HG03103 (cell line): ENCODE results near the gene SCN2A.
"Not testable (repeated sequence)": the region's sequence is repeated elsewhere in the genome, so short reads cannot be mapped to it uniquely, and the experiment has no call there.

ENCODE experiments used
- ATAC-seq: cut with Tn5 transposase; IDR thresholded peaks from one replicate; pipeline ENCODE4 v1.9.1; 2021; ENCODE audit warnings: low read depth; ENCODE audit not compliant: unreplicated experiment

Gene SCN2A

GRCh38 chr2:165307317-165307716 lies 68.1 kb downstream of the SCN2A start:
- ATAC-seq = no peak

- ATAC-seq = no peak
These were observed 72.7 kb downstream of the SCN2A start for GRCh38 chr2:165311949-165312348.

DNA sequence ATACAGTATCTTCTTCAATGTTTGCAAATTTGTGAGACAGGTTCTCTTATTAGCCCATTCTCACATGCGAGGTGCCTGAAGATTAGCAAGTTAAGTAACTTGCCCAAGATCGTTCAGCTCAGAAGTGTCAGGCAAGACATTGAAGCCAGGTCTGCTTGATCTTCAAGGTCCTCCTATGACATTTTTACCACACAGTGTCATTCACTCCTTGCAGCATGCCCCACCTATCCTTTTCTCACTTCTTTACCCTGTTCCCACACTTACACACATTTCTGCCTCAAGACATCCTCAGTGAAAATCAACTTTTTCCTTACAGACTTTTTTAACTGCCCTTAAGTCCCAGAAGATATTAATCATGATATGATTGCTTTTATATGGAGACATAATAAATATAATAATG lies 73.8 kb downstream of the SCN2A start:
- ATAC-seq = no peak

GRCh38 chr2:165313509-165313908 lies 74.3 kb downstream of the SCN2A start:
- no peak for ATAC-seq

DNA sequence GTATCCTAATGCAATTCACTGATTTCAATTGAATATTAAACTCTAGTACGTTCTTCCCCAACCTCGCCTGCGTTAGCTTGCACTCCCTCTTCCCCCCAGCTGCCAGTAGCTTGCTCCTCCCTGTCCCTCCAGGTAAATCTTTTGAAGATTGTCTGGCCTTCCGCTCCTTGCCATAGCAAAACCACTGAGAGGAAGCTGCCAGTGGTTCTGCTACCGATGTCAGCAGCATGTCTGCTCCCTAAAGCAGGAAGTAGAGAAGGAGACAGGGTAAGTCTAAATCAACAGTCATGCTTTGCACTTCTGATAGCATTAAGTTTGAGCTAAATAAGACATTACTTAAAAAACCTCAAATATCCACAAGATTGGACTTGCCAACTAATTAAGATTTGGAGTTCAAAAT lies 89.1 kb downstream of the SCN2A start:
- no peak for ATAC-seq

DNA sequence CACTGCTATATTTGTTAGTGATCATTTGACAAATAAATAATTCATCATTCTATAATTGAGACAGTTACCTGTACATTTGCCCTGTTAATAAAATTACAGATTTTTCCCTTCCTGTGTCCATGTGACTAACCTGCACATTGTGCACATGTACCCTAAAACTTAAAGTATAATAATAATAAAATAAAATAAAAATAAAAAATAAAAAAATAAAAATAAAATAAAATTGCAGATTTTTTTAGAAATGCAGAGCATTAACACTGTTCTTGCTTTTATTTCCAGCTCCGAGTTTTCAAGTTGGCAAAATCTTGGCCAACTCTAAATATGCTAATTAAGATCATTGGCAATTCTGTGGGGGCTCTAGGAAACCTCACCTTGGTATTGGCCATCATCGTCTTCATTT lies 105.1 kb downstream of the SCN2A start:
- not testable (repeated sequence) for ATAC-seq

DNA sequence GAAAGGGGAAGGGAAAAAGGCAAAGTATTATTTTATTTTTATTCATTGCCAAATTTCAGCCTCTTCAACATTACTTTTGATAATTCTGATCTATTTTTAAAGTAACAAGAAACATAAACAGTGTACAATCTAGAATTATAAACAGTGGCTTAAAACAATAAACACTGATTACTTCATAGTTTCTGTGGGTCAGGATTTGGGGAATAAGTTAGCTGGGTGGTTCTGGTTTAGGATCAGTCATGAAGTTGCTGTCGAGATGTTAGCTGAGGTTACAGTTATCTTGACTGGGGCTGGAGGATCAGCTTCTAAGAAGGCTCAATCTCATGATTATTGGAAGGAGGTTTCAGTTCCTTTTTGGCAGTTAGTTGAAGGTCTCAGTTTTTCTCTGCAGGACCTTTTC lies 109.2 kb downstream of the SCN2A start:
- no peak for ATAC-seq

GRCh38 chr2:165349181-165349580 lies 110.0 kb downstream of the SCN2A start:
- ATAC-seq = no peak

DNA sequence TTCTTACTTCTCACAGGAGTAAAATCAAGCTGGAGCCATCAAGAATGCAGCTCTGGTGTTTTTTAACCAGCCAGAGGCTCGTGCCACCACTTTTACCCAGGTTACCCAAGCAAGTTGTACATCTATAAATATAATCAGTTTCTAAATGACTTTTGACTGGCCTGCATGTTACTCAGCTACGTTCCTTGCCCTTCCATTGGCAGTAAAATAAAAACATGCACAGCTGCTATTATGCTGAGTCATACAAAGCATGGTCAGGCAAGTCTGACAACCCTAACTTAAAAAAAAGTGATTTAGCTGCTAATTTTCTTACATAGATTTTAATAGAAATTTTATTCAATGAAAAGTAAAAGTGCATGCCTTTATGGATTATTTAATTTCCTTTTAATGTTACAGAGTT lies 118.5 kb downstream of the SCN2A start:
- ATAC-seq = peak; percentile 66

DNA sequence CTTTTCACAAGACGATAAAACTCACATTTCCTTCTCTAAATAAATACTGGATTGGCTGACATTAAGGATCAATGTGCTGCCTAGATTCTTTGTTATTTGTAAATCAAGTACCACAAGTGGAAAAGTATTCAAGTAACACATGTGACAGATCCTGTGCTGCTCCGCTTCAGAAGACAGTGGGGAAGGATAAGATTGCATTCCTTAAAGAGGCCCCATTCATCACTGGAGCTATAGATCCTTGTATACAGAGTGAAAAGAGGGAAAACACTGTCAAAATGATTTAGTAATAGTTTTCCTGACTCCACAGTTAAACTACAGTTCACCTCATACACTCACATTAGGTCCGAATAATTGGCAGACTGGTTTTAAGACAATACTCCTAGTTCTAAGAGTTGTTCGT lies 122.3 kb downstream of the SCN2A start:
- no peak for ATAC-seq

DNA sequence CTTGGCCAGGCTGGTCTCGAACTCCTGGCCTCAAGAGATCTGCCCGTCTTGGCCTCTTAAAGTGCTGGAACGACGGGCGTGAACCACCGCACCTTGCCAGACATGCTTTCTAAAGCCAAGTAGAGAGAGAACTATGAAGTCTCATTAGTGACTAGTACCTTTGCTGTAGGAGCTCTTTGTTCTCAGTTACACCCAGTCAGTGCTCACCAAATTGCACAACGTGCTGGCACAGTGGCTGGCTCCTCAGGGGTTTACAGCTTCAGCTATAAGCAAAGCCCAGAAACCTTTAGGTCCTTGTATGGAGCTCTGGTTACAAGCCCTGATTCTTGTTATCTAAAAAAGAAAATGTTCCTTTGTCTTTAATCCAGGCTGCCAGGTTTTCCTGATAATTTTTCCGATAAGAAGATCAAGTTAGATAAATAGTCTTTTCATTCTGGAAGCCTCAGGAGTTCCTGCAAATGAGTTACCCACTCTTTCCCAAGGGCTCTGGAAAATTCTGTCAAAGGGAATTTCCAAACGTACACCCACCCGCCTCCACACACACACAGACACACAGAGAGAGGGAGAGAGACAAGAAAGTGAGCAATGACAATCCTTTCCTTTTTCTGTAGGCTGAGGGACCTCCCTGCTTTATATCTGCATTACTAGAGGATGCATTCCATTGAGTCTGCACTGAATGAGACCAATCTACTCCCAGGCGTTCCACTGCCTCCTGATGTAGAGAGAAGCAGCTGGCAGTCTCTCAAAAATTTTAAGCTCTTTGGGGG lies 130.1 kb downstream of the SCN2A start:
- no peak for ATAC-seq

- no peak for ATAC-seq
These were observed 130.7 kb downstream of the SCN2A start for GRCh38 chr2:165369898-165370296.

DNA sequence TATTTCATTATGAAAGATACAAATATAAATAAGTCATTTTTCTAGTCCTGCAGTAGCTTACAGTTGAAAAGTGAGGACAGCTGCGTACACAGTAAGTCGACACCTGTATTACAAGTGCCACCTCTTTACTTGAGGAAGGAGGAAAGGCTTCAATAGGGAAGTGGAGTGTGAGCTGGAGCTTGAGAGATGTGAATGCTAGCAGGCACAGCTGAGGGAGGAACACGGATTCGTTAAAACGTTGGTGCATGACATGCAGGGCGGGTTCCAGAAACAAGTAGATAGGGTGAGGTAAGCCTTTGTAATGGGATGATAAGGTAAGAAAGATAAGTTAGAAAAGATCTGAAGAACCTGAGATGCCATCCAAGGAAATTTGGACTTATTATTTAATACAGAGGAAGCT lies 132.1 kb downstream of the SCN2A start:
- ATAC-seq = no peak

GRCh38 chr2:165373278-165374010 lies 134.2 kb downstream of the SCN2A start:
- ATAC-seq = no peak

DNA sequence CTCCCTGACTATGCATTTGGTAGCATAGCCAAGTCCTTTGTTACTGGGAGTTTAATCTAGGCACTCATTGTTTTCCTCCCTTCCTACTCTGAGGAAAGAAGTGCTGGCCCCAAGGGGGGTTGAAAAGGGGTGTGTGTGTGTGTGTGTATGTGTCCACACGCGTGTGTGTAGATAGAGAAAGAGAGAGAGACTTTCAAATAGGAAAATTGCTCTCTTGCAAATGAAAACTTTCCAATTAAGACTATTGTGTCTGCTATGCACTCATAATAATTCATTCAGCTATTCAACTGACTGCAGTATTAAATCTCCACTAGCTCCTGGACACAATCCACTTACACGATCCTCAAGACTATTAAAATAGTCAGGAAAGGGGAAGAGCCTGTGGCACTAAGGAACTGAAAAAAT lies 137.4 kb downstream of the SCN2A start:
- ATAC-seq = no peak

- ATAC-seq = no peak
These were observed 143.1 kb downstream of the SCN2A start for GRCh38 chr2:165382362-165382761.

DNA sequence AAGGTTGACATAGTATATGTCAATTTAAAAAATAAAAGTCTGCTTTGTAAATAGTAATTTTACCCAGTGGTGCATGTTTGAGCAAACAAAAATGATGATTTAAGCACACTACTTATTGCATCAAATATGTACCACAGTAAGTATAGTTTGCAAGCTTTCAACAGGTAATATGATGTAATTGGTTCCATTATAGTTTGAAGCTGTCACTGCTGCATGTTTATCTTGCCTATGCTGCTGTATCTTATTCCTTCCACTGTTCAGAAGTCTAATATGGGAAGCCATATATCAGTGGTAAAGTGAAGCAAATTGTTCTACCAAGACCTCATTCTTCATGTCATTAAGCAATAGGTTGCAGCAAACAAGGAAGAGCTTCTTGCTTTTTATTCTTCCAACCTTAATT lies 151.7 kb downstream of the SCN2A start:
- ATAC-seq = no peak

- ATAC-seq = no peak
These were observed 152.6 kb downstream of the SCN2A start for GRCh38 chr2:165391791-165392190.

DNA sequence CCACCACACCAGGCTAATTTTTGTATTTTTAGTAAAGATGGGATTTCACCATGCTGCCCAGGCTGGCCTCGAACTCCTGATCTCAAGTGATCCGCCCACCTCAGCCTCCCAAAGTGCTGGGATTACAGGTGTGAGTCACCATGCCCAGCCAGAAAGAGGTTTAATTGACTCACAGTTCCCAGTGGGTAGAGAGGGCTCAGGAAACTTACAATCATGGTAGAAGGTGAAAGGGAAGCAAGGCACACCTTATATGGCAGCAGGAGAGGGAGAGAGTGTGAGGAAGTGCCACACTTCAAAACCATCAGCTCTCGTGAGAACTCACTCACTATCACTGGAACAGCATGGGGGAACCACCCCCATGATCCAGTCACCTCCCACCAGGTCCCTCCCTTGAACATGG lies 159.4 kb downstream of the SCN2A start:
- not testable (repeated sequence) for ATAC-seq

- peak; percentile 69 for ATAC-seq
These were observed 162.2 kb downstream of the SCN2A start for GRCh38 chr2:165401285-165401852.

DNA sequence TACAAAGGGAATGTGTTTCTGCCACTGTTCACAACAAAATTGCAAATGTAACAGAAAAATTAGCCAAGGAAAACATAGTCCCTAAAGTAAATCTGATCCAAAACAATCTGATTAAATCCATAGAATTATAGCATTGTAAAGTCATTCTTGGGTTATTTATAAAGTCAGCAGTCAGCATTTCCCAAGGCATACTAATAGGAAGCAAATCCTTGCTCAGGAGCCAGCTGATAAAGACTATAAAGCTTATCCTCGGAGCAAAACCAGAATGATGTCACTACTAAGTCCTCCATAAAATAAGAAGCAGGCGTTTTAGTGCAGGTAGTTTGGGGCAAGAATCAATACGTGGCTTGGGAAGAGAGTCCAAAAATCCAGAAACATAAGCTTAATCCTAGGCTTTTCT lies 162.9 kb downstream of the SCN2A start:
- no peak for ATAC-seq

DNA sequence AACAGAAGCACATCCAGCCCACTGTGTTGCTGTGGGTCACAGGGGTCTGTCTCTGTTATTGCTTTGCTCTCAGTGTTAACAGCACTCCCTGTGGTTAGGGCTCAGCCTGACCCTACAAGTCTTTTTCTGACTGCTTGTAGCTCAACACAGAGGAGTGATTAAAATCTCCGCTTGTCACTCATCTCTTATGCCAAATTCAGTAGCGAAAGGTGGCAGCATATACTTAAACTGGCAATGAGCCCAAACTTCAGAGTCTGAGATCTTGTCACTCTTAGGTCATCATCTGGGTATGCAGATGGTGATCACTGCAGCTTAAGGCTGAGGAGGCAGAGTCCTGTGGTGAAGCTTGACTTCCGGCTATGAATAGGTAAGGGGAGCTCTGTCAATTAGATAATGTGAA lies 167.0 kb downstream of the SCN2A start:
- no peak for ATAC-seq
